IMR-90 (cell line): ENCODE results near the gene CNTN4. TPM values are rescaled to one million over a fixed set of nuclear protein-coding genes. Genes with fewer than 3 reads are reported as not detected.

Experiments
- ATAC-seq: fragments of 200-7000 bp; cut with Tn5 transposase; 2 replicates; pipeline ENCODE4 v1.9.1; 2020; ENCODE audit warnings: low read depth, mild to moderate bottlenecking, moderate library complexity
- BruUV-seq: library from RNA; stranded (reverse); fragments of 400-500 nt; replicated peaks from 2 replicates; lab custom pipeline; 2021; lab: Mats Ljungman, UMichigan
- CTCF ChIA-PET: fragments of 300-600 bp; formaldehyde crosslinking; extraction: SDS; loops from one replicate; lab custom pipeline; 2021; ENCODE audit warnings: antibody characterized with exemption; lab: Yijun Ruan, JAX
- POLR2A ChIA-PET: fragments of 300-600 bp; sonication (Branson Sonifier 250); formaldehyde crosslinking; loops from one replicate; lab custom pipeline; 2022; ENCODE audit warnings: antibody characterized with exemption; ENCODE audit not compliant: unreplicated experiment; lab: Charles Lee
- DNase-seq: peaks from one replicate; pipeline ENCODE4 v3.0.0; 2013
- H2AFZ ChIP-seq: replicated peaks from 2 replicates; pipeline ENCODE3; 2013; ENCODE audit warnings: low read length, mild to moderate bottlenecking; ENCODE audit not compliant: poor library complexity
- H2AK5ac ChIP-seq: 2 replicates; pipeline ENCODE4 v1.6.1; 2013; ENCODE audit warnings: low read depth, low read length, inconsistent platforms
- H2AK9ac ChIP-seq: replicated peaks from 2 replicates; pipeline ENCODE3; 2013; ENCODE audit warnings: mild to moderate bottlenecking, low read depth, low read length, moderate library complexity; ENCODE audit not compliant: poor library complexity
- H2BK120ac ChIP-seq: 2 replicates; pipeline ENCODE4 v1.6.1; 2013; ENCODE audit warnings: low read depth, low read length, inconsistent platforms
- H2BK15ac ChIP-seq: 3 replicates; pipeline ENCODE4 v1.6.1; 2013; ENCODE audit warnings: low read depth, low read length, inconsistent platforms
- H2BK20ac ChIP-seq: 2 replicates; pipeline ENCODE4 v1.6.1; 2013; ENCODE audit warnings: low read depth, mild to moderate bottlenecking, inconsistent platforms, low read length, moderate library complexity
- H2BK5ac ChIP-seq: 2 replicates; pipeline ENCODE4 v1.6.1; 2013; ENCODE audit warnings: mild to moderate bottlenecking, low read depth, low read length, inconsistent platforms; ENCODE audit not compliant: poor library complexity, severe bottlenecking
- H3K14ac ChIP-seq: replicated peaks from 2 replicates; pipeline ENCODE4 v1.6.1; 2013; ENCODE audit warnings: low read depth, low read length, inconsistent platforms
- H3K18ac ChIP-seq: 2 replicates; pipeline ENCODE4 v1.6.1; 2013; ENCODE audit warnings: low read depth, low read length, control low read depth
- H3K23ac ChIP-seq: 2 replicates; pipeline ENCODE4 v1.6.1; 2013; ENCODE audit warnings: low read depth, low read length, inconsistent platforms
- H3K27ac ChIP-seq: 2 replicates; pipeline ENCODE4 v1.5.1; 2013; ENCODE audit warnings: mild to moderate bottlenecking, control low read depth, low read length; ENCODE audit not compliant: insufficient read depth
- H3K27me3 ChIP-seq: 2 replicates; pipeline ENCODE4 v1.6.1; 2013; ENCODE audit warnings: low read length; ENCODE audit not compliant: control insufficient read depth, insufficient read depth
- H3K36me3 ChIP-seq: 2 replicates; pipeline ENCODE4 v1.6.1; 2013; ENCODE audit warnings: low read length, mixed read lengths; ENCODE audit not compliant: control insufficient read depth, insufficient read depth
- H3K4ac ChIP-seq: 2 replicates; pipeline ENCODE4 v1.6.1; 2013; ENCODE audit warnings: low read depth, low read length, inconsistent platforms
- H3K4me1 ChIP-seq: 2 replicates; pipeline ENCODE4 v1.6.1; 2013; ENCODE audit warnings: low read length, mixed read lengths; ENCODE audit not compliant: control insufficient read depth, insufficient read depth
- H3K4me2 ChIP-seq: 2 replicates; pipeline ENCODE4 v1.6.1; 2013; ENCODE audit warnings: low read depth, mild to moderate bottlenecking, control low read depth, low read length, moderate library complexity
- H3K4me3 ChIP-seq: 2 replicates; pipeline ENCODE4 v1.5.1; 2013; ENCODE audit warnings: low read depth, mild to moderate bottlenecking, control low read depth, low read length, moderate library complexity; ENCODE audit not compliant: insufficient read depth
- H3K56ac ChIP-seq: 2 replicates; pipeline ENCODE4 v1.6.1; 2013; ENCODE audit warnings: low read length, inconsistent platforms; ENCODE audit not compliant: insufficient read depth; ENCODE audit errors: extremely low read depth
- H3K79me1 ChIP-seq, 2 experiments: 2 replicates each; pipeline ENCODE4 v1.6.1; 2013; ENCODE audit warnings: low read length in 2 of 2, inconsistent platforms in 1 of 2, low read depth in 1 of 2
- H3K9ac ChIP-seq: 2 replicates; pipeline ENCODE4 v1.6.1; 2013; ENCODE audit warnings: low read depth, low read length, control low read depth
- H3K9me1 ChIP-seq: 2 replicates; pipeline ENCODE4 v1.6.1; 2013; ENCODE audit warnings: low read length, inconsistent platforms; ENCODE audit not compliant: insufficient read depth
- H3K9me3 ChIP-seq: 2 replicates; pipeline ENCODE4 v1.6.1; 2013; ENCODE audit warnings: low read length; ENCODE audit not compliant: control insufficient read depth, insufficient read depth
- H4K20me1 ChIP-seq: 2 replicates; pipeline ENCODE4 v1.6.1; 2013; ENCODE audit warnings: low read length, inconsistent platforms; ENCODE audit not compliant: insufficient read depth
- H4K5ac ChIP-seq: 2 replicates; pipeline ENCODE4 v1.6.1; 2013; ENCODE audit warnings: mild to moderate bottlenecking, low read depth, low read length, control low read depth
- H4K8ac ChIP-seq, 2 experiments: 2 replicates each; pipeline ENCODE4 v1.6.1; 2013; ENCODE audit warnings: low read depth in 2 of 2, low read length in 2 of 2, control low read depth in 1 of 2, inconsistent platforms in 1 of 2
- H4K91ac ChIP-seq: 2 replicates; pipeline ENCODE4 v1.6.1; 2013; ENCODE audit warnings: low read depth, low read length, inconsistent platforms; ENCODE audit not compliant: insufficient read depth
- BHLHE40 ChIP-seq: fragments of 150-350 bp; IDR thresholded peaks from 2 replicates; pipeline ENCODE4 v1.6.1; 2016; ENCODE audit warnings: mild to moderate bottlenecking, low read depth, low read length
- CEBPB ChIP-seq: IDR thresholded peaks from 2 replicates; pipeline ENCODE4 v1.6.1; 2012; ENCODE audit warnings: low read depth, low read length, improper control_type of control experiment
- CHD1 ChIP-seq: IDR thresholded peaks from 2 replicates; pipeline ENCODE4 v1.6.1; 2012; ENCODE audit warnings: low read depth, low read length, improper control_type of control experiment
- CTCF ChIP-seq: conservative IDR thresholded peaks from 2 replicates; pipeline ENCODE4 v1.5.1; 2012; ENCODE audit warnings: mild to moderate bottlenecking, low read depth, low read length, improper control_type of control experiment
- FOS ChIP-seq: fragments of 150-350 bp; IDR thresholded peaks from 2 replicates; pipeline ENCODE4 v1.6.1; 2016; ENCODE audit warnings: low read depth, low read length
- MAFK ChIP-seq: IDR thresholded peaks from 2 replicates; pipeline ENCODE4 v1.6.1; 2012; ENCODE audit warnings: low read depth, low read length, improper control_type of control experiment
- MAZ ChIP-seq: IDR thresholded peaks from 2 replicates; pipeline ENCODE4 v1.6.1; 2012; ENCODE audit warnings: low read depth, mild to moderate bottlenecking, low read length, improper control_type of control experiment, moderate library complexity, borderline replicate concordance
- MXI1 ChIP-seq: IDR thresholded peaks from 2 replicates; pipeline ENCODE4 v1.6.1; 2012; ENCODE audit warnings: low read depth, mild to moderate bottlenecking, low read length, moderate library complexity, borderline replicate concordance
- NFE2L2 ChIP-seq: fragments of 150-350 bp; IDR thresholded peaks from 2 replicates; pipeline ENCODE4 v1.6.1; 2016; ENCODE audit warnings: low read depth, mild to moderate bottlenecking, low read length
- POLR2A ChIP-seq: IDR thresholded peaks from 2 replicates; pipeline ENCODE4 v1.6.1; 2012; ENCODE audit warnings: mild to moderate bottlenecking, low read depth, low read length
- RAD21 ChIP-seq: IDR thresholded peaks from 2 replicates; pipeline ENCODE4 v1.6.1; 2012; ENCODE audit warnings: low read length, improper control_type of control experiment
- RCOR1 ChIP-seq: IDR thresholded peaks from 2 replicates; pipeline ENCODE4 v1.6.1; 2012; ENCODE audit warnings: mild to moderate bottlenecking, low read length, improper control_type of control experiment; ENCODE audit not compliant: insufficient replicate concordance
- RFX5 ChIP-seq: IDR thresholded peaks from 2 replicates; pipeline ENCODE4 v1.8.0; 2012; ENCODE audit warnings: low read depth, mild to moderate bottlenecking, low read length, moderate library complexity
- SMC3 ChIP-seq: fragments of 150-350 bp; IDR thresholded peaks from 2 replicates; pipeline ENCODE4 v1.6.1; 2016; ENCODE audit warnings: low read depth, mild to moderate bottlenecking, antibody characterized with exemption, low read length, moderate library complexity
- whole genome bisulfite sequencing, 2 experiments: methylation state at CpG; one replicate each; pipeline versions ENCODE4 v1.1.5 to v1.1.7; 2013; ENCODE audit warnings: missing lambda C conversion rate in 2 of 2; ENCODE audit not compliant: insufficient read length in 1 of 2; ENCODE audit errors: extremely low coverage in 2 of 2; 5-methylcytosine and 5-hydroxymethylcytosine counted together
- dilution Hi-C: fragments of 300-500 bp; cut with HindIII; formaldehyde crosslinking; loops from one replicate; pipeline ENCODE4 v1.14.3; 2018; ENCODE audit warnings: low sequenced_read_pairs; ENCODE audit not compliant: unreplicated experiment
- in situ Hi-C: fragments of 300-500 bp; cut with MboI; formaldehyde crosslinking; loops from 3 replicates; pipeline ENCODE4 v1.14.3; 2019; ENCODE audit warnings: low sequenced_read_pairs, inconsistent platforms, mixed read lengths
- intact Hi-C: fragments of 100-400 bp; cut with micrococcal nuclease; formaldehyde crosslinking; loops from 2 replicates; pipeline ENCODE4 v1.10.0; 2022
- polyA plus RNA-seq, 3 experiments: library from polyadenylated mRNA; depleted of rRNA; stranded (reverse); fragments of >200 nt; gene quantifications; 2 replicates each; pipeline ENCODE4 v1.2.3, GENCODE V29; 2012; ENCODE audit warnings: low replicate concordance in 1 of 3
- total RNA-seq: library from RNA; depleted of rRNA; stranded (reverse); fragments of >200 nt; gene quantifications from 2 replicates; pipeline ENCODE4 v1.2.3, GENCODE V29; 2012
- TF ChIP-seq, protein P1 (sequence below): fragments of 150-350 bp; IDR thresholded peaks from 2 replicates; pipeline ENCODE4 v1.6.1; 2017; ENCODE audit warnings: mild to moderate bottlenecking, antibody characterized with exemption, low read length, low read depth
- TF ChIP-seq, protein P2 (sequence below): fragments of 150-350 bp; IDR thresholded peaks from 2 replicates; pipeline ENCODE4 v1.6.1; 2016; ENCODE audit warnings: low read depth, mild to moderate bottlenecking, low read length, moderate library complexity, borderline replicate concordance

CNTN4 gene
- total and polyA plus RNA-seq, 2 of the 4 experiments (the other 2 are of a cell fraction): under 0.01 TPM; not detected in 1

- no peak for TF ChIP-seq MAZ
- no peak for TF ChIP-seq RFX5
- no peak for TF ChIP-seq MXI1
- no peak for TF ChIP-seq CTCF
- TF ChIP-seq CHD1: no peak
- TF ChIP-seq FOS: no peak
- TF ChIP-seq NFE2L2: no peak
- TF ChIP-seq SMC3: no peak
- no peak for TF ChIP-seq RCOR1
- no peak for TF ChIP-seq RAD21
- TF ChIP-seq POLR2A: no peak
- TF ChIP-seq BHLHE40: no peak
- TF ChIP-seq, protein P1, sequence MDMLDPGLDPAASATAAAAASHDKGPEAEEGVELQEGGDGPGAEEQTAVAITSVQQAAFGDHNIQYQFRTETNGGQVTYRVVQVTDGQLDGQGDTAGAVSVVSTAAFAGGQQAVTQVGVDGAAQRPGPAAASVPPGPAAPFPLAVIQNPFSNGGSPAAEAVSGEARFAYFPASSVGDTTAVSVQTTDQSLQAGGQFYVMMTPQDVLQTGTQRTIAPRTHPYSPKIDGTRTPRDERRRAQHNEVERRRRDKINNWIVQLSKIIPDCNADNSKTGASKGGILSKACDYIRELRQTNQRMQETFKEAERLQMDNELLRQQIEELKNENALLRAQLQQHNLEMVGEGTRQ: no peak
- TF ChIP-seq MAFK: no peak
- TF ChIP-seq CEBPB: no peak
- TF ChIP-seq, protein P2, sequence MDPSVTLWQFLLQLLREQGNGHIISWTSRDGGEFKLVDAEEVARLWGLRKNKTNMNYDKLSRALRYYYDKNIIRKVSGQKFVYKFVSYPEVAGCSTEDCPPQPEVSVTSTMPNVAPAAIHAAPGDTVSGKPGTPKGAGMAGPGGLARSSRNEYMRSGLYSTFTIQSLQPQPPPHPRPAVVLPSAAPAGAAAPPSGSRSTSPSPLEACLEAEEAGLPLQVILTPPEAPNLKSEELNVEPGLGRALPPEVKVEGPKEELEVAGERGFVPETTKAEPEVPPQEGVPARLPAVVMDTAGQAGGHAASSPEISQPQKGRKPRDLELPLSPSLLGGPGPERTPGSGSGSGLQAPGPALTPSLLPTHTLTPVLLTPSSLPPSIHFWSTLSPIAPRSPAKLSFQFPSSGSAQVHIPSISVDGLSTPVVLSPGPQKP: no peak
Measured at GRCh38 chr3:2958551-2958950, 859.9 kb downstream of the CNTN4 start.

More at GRCh38 chr3:2958551-2958950, 859.9 kb downstream of the CNTN4 start:
- H3K9me1 ChIP-seq: no peaks in the 10 kb centered on the region
- H2AFZ ChIP-seq: no peak overlapping the region
- H3K27ac ChIP-seq: no peak overlapping the region
- peaks cover 4% of the 10 kb centered on the region; the same call in 1 of the 2 replicates for H3K9me3 ChIP-seq
- dilution Hi-C loops: no loop called here
- H2BK20ac ChIP-seq: no peak overlapping the region
- no peak overlapping the region for H3K23ac ChIP-seq
- no peak overlapping the region for H3K9ac ChIP-seq
- POLR2A ChIA-PET: no interaction called here
- H2BK5ac ChIP-seq: no peak overlapping the region
- no peak overlapping the region for H2BK120ac ChIP-seq
- no peaks in the 10 kb centered on the region for H3K36me3 ChIP-seq
- H3K14ac ChIP-seq: no peak overlapping the region
- H3K4ac ChIP-seq: no peak overlapping the region
- in situ Hi-C loops: no loop called here
- no peak overlapping the region for H4K8ac ChIP-seq
- WGBS, 2 experiments: no CpG with 5 or more reads among the region's 1 CpG
- no peak overlapping the region for H3K56ac ChIP-seq
- DNase-seq (no peak), ATAC-seq (no peak)
- no peaks in the 10 kb centered on the region for H3K4me1 ChIP-seq
- H4K20me1 ChIP-seq: no peaks in the 10 kb centered on the region
- no peaks in the 10 kb centered on the region for H3K27me3 ChIP-seq
- H3K79me1 ChIP-seq: no peaks in the 10 kb centered on the region
- CTCF ChIA-PET: no interaction called here
- no peak overlapping the region for H2BK15ac ChIP-seq
- no TSS peak for BruUV-seq
- no peak overlapping the region for H2AK9ac ChIP-seq
- no peak overlapping the region for H2AK5ac ChIP-seq
- H4K91ac ChIP-seq: no peak overlapping the region
- H3K18ac ChIP-seq: no peak overlapping the region
- H3K4me3 ChIP-seq: no peak overlapping the region
- no peak overlapping the region for H3K4me2 ChIP-seq
- intact Hi-C loops: no loop called here
- H4K5ac ChIP-seq: no peak overlapping the region
